GM12878 (cell line): Measurements from ENCODE around the gene ZBTB48. TPM values are rescaled to one million over a fixed set of nuclear protein-coding genes. Genes with fewer than 3 reads are reported as not detected.

Experiments
- ATAC-seq: fragments of 200-7000 bp; cut with Tn5 transposase; 3 replicates; pipeline ENCODE4 v1.9.1; 2020; ENCODE audit warnings: mild to moderate bottlenecking, moderate library complexity
- BruUV-seq: library from RNA; stranded (reverse); fragments of 400-500 nt; replicated peaks from 2 replicates; lab custom pipeline; 2021; lab: Mats Ljungman, UMichigan
- CTCF ChIA-PET: fragments of 300-600 bp; sonication (Branson Sonifier 250); formaldehyde crosslinking; extraction: SDS; loops from one replicate; lab custom pipeline; 2021; ENCODE audit warnings: inconsistent platforms; lab: Yijun Ruan, JAX
- POLR2A ChIA-PET: fragments of 350-600 bp; formaldehyde crosslinking; extraction: SDS; loops from one replicate; lab custom pipeline; 2021; ENCODE audit warnings: inconsistent platforms; lab: Charles Lee
- RAD21 ChIA-PET: fragments of 300-600 bp; sonication (Branson Sonifier 250); formaldehyde crosslinking; loops from one replicate; lab custom pipeline; 2023; ENCODE audit warnings: antibody characterized with exemption; ENCODE audit not compliant: unreplicated experiment; lab: Charles Lee
- SMC1A ChIA-PET: fragments of 300-600 bp; sonication (Branson Sonifier 250); formaldehyde crosslinking; loops from one replicate; lab custom pipeline; 2023; ENCODE audit not compliant: unreplicated experiment, uncharacterized antibody; lab: Charles Lee
- DNase-seq: peaks from one replicate; pipeline ENCODE4 v3.0.0-alpha.2; 2011; ENCODE audit warnings: low read depth, low spot score
- FAIRE-seq: peaks from 3 replicates; lab custom pipeline; 2011; peaks lifted over from hg19 to GRCh38; lab: Jason Lieb, UNC
- H2AFZ ChIP-seq: 2 replicates; pipeline ENCODE4 v1.6.0; 2011; ENCODE audit warnings: low read depth, low read length, control low read depth; ENCODE audit not compliant: control insufficient read depth
- H3K27ac ChIP-seq: 2 replicates; pipeline ENCODE4 v1.5.1; 2011; ENCODE audit warnings: control low read depth; ENCODE audit not compliant: control insufficient read depth, insufficient read depth
- H3K27me3 ChIP-seq, 2 experiments: replicated peaks in 1 of 2; 2 replicates each; pipeline versions ENCODE4 v1.6.0 to v1.6.1; 2011; ENCODE audit warnings: low read length in 1 of 2; ENCODE audit not compliant: control insufficient read depth in 2 of 2, insufficient read depth in 2 of 2
- H3K36me3 ChIP-seq, 2 experiments: 2 replicates each; pipeline ENCODE4 v1.5.1; 2011; ENCODE audit warnings: low read length in 1 of 2; ENCODE audit not compliant: control insufficient read depth in 2 of 2, insufficient read depth in 2 of 2
- H3K4me1 ChIP-seq: 2 replicates; pipeline ENCODE4 v1.6.1; 2011; ENCODE audit warnings: mild to moderate bottlenecking, low read length, moderate library complexity, mixed read lengths; ENCODE audit not compliant: control insufficient read depth, insufficient read depth
- H3K4me2 ChIP-seq: 2 replicates; pipeline ENCODE4 v1.6.0; 2011; ENCODE audit warnings: control low read depth; ENCODE audit not compliant: control insufficient read depth, insufficient read depth
- H3K4me3 ChIP-seq: fragments of 200-600 bp; sonication (generic); 2 replicates; pipeline ENCODE4 v1.5.1; 2016
- H3K79me2 ChIP-seq: 2 replicates; pipeline ENCODE4 v1.6.0; 2011; ENCODE audit warnings: low read length; ENCODE audit not compliant: control insufficient read depth, insufficient read depth
- H3K9ac ChIP-seq: 2 replicates; pipeline ENCODE4 v1.8.0; 2011; ENCODE audit warnings: low read length, control low read depth, mixed read lengths; ENCODE audit not compliant: control insufficient read depth, insufficient read depth
- H3K9me3 ChIP-seq: replicated peaks from 3 replicates; pipeline ENCODE4 v1.5.1; 2011; ENCODE audit warnings: mild to moderate bottlenecking, low read length; ENCODE audit not compliant: control insufficient read depth, insufficient read depth
- H4K20me1 ChIP-seq: 2 replicates; pipeline ENCODE4 v1.6.0; 2011; ENCODE audit not compliant: control insufficient read depth, insufficient read depth
- BCL11A ChIP-seq: IDR thresholded peaks from 2 replicates; pipeline ENCODE4 v1.6.1; 2011; ENCODE audit warnings: low read depth, low read length
- BHLHE40 ChIP-seq, 2 experiments: fragments of 450-650 bp in 1 of 2; IDR thresholded peaks; 2 replicates each; pipeline ENCODE4 v1.6.1; 2011 to 2017; ENCODE audit warnings: low read depth in 2 of 2, borderline replicate concordance in 1 of 2, improper control_type of control experiment in 1 of 2, low read length in 1 of 2, mild to moderate bottlenecking in 1 of 2
- BRCA1 ChIP-seq: IDR thresholded peaks from 2 replicates; pipeline ENCODE4 v1.6.1; 2011; ENCODE audit warnings: low read depth, low read length, improper control_type of control experiment
- CHD1 ChIP-seq: IDR thresholded peaks from 2 replicates; pipeline ENCODE4 v1.6.1; 2012; ENCODE audit warnings: low read depth, low read length, improper control_type of control experiment
- CHD4 ChIP-seq: fragments of 200-600 bp; sonication (generic); IDR thresholded peaks from 2 replicates; pipeline ENCODE4 v1.6.1; 2016; ENCODE audit warnings: mild to moderate bottlenecking
- DPF2 ChIP-seq: fragments of 450-650 bp; IDR thresholded peaks from 2 replicates; pipeline ENCODE4 v1.6.1; 2017; ENCODE audit warnings: mild to moderate bottlenecking
- EP300 ChIP-seq, 2 experiments: fragments of 150-350 bp in 1 of 2; IDR thresholded peaks; 2 replicates each; pipeline ENCODE4 v1.6.1; 2011 to 2012; ENCODE audit warnings: low read depth in 2 of 2, low read length in 2 of 2, borderline replicate concordance in 1 of 2, improper control_type of control experiment in 1 of 2, inconsistent platforms in 1 of 2; ENCODE audit not compliant: control insufficient read depth in 1 of 2
- ESRRA ChIP-seq: IDR thresholded peaks from 2 replicates; pipeline ENCODE4 v1.6.1; 2012; ENCODE audit warnings: mild to moderate bottlenecking, low read length, improper control_type of control experiment
- KAT2A ChIP-seq: conservative IDR thresholded peaks from 2 replicates; pipeline ENCODE4 v1.6.1; 2011; ENCODE audit warnings: low read depth, low read length; ENCODE audit not compliant: control insufficient read depth
- MEF2A ChIP-seq: IDR thresholded peaks from 2 replicates; pipeline ENCODE4 v1.6.1; 2011; ENCODE audit warnings: low read depth, mild to moderate bottlenecking, low read length, moderate library complexity; ENCODE audit not compliant: insufficient read depth
- PAX5 ChIP-seq: IDR thresholded peaks from 2 replicates; pipeline ENCODE4 v1.6.1; 2011; ENCODE audit warnings: low read depth, low read length, borderline replicate concordance
- POLR2AphosphoS5 ChIP-seq: IDR thresholded peaks from 2 replicates; pipeline ENCODE4 v1.6.1; 2011; ENCODE audit warnings: mild to moderate bottlenecking, low read length, inconsistent platforms
- RAD21 ChIP-seq: IDR thresholded peaks from 2 replicates; pipeline ENCODE4 v1.6.1; 2011; ENCODE audit warnings: mild to moderate bottlenecking, low read depth, low read length, moderate library complexity; ENCODE audit not compliant: insufficient read depth
- RFX5 ChIP-seq: IDR thresholded peaks from 2 replicates; pipeline ENCODE4 v1.6.1; 2011; ENCODE audit warnings: low read depth, low read length, improper control_type of control experiment
- YBX1 ChIP-seq: fragments of 450-650 bp; IDR thresholded peaks from 2 replicates; pipeline ENCODE4 v1.6.1; 2016; ENCODE audit warnings: antibody characterized with exemption
- WGBS: methylation state at CpG from one replicate; pipeline ENCODE4 v1.1.6; 2016; ENCODE audit warnings: low lambda C conversion rate; ENCODE audit not compliant: insufficient replicate concordance, insufficient coverage; ENCODE audit errors: missing lambda C conversion rate; 5-methylcytosine and 5-hydroxymethylcytosine counted together
- in situ Hi-C: fragments of 300-500 bp; cut with MboI; formaldehyde crosslinking; loops from 9 replicates; pipeline ENCODE4 v1.14.3; 2018; ENCODE audit warnings: mixed read lengths
- intact Hi-C: fragments of 100-400 bp; cut with micrococcal nuclease; formaldehyde crosslinking; loops from one replicate; pipeline ENCODE4 v1.14.2; 2022; ENCODE audit not compliant: unreplicated experiment
- polyA plus RNA-seq, 11 experiments: library from polyadenylated mRNA; depleted of rRNA in 4 of 11; unstranded in 6 of 11; stranded (reverse) in 5 of 11; fragments of >200 nt; fragmentation: Nextera tagmentation in 4 of 11; fragmentation: Illumina TruSeq in 1 of 11; extraction: Ambion mirVana in 4 of 11; extraction: Trizol in 1 of 11; gene quantifications; 1 replicate in 1 of 11; 2 replicates in 10 of 11; pipeline versions ENCODE4 v1.2.1 to v1.2.3, GENCODE V29; 2011 to 2016; ENCODE audit warnings: inconsistent platforms in 2 of 11, missing spikeins in 2 of 11, low read depth in 1 of 11
- total RNA-seq, 4 experiments: library from RNA; depleted of rRNA in 3 of 4; stranded (reverse); fragments of >200 nt in 3 of 4; fragmentation: Illumina TruSeq in 1 of 4; extraction: Trizol in 1 of 4; gene quantifications; 2 replicates each; pipeline versions ENCODE4 v1.2.1 to v1.2.3, GENCODE V29; 2013 to 2021
- TF ChIP-seq, protein P1 (sequence below): IDR thresholded peaks from 2 replicates; pipeline ENCODE4 v1.6.1; 2012; ENCODE audit warnings: low read depth, low read length, improper control_type of control experiment
- TF ChIP-seq, protein P2 (sequence below): fragments of 450-650 bp; IDR thresholded peaks from 2 replicates; pipeline ENCODE4 v1.6.1; 2018; ENCODE audit warnings: borderline replicate concordance, mild to moderate bottlenecking; ENCODE audit not compliant: partially characterized antibody

ZBTB48 gene
- total and polyA plus RNA-seq, 10 of the 15 experiments (the other 5 are each of a cell fraction or from before 2014, with no cell fraction given): 1.00 to 25.3 (median 16.7) TPM

DNA sequence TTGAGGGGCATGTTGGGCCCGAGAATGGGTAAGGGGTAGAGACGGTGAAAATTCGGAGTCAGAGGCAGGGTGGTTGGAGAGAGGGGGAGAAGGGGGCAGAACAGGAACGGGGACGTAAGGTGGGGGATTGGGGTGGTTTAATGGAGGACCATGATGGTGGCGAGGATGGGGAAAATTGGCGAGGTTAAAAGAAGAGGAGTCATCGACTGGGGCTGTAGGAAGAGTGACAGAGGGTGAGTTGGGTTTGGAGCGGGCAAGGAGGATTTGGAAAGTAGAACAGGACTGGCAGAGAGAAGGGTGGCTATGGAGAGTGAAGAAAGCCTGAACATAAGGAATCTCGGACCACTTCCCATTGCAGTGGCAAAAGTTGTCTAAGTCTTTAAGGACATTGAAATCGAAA lies 10.8 kb upstream of the ZBTB48 start:
- no peak overlapping the region for H3K9ac ChIP-seq
- H3K79me2 ChIP-seq: no peaks in the 10 kb centered on the region
- no peak overlapping the region for H3K27ac ChIP-seq
- POLR2A ChIA-PET: interaction anchor here (0.6 to 0.7 kb wide), 2 partner anchors 121 to 172 kb away, joined by 3 read pairs; no protein-coding TSS in a partner anchor
- DNase-seq: no peak
- H3K27me3 ChIP-seq: peaks cover 0 to 2% of the 10 kb centered on the region in 2 experiments; a peak in 2 of 4 replicates
- no peak overlapping the region for H3K4me2 ChIP-seq
- RAD21 ChIA-PET: no interaction called here
- no peak for ATAC-seq
- in situ Hi-C loops: no loop called here
- CTCF ChIA-PET: interaction anchor here (1.0 kb wide), 1 partner anchor 47 kb away, joined by 3 read pairs; no protein-coding TSS in a partner anchor
- H4K20me1 ChIP-seq: no peaks in the 10 kb centered on the region
- no peak for TF ChIP-seq ESRRA
- TF ChIP-seq BHLHE40 (IDR thresholded peaks at IDR 0.05; ENCODE audit: borderline replicate concordance in 1 of 2, low read depth in 2 of 2, low read length in 1 of 2): no peak
- TF ChIP-seq BCL11A: no peak
- TF ChIP-seq MEF2A: no peak
- TF ChIP-seq CHD4: no peak
- TF ChIP-seq, protein P1, sequence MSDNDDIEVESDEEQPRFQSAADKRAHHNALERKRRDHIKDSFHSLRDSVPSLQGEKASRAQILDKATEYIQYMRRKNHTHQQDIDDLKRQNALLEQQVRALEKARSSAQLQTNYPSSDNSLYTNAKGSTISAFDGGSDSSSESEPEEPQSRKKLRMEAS: no peak
- TF ChIP-seq RFX5: no peak
- TF ChIP-seq POLR2AphosphoS5: no peak
- no peak for TF ChIP-seq RAD21
- TF ChIP-seq KAT2A: no peak
- TF ChIP-seq DPF2: no peak
- TF ChIP-seq EP300 (IDR thresholded peaks at IDR 0.05; ENCODE audit: borderline replicate concordance in 1 of 2, control insufficient read depth in 1 of 2, low read depth in 2 of 2, low read length in 2 of 2): no peak
- TF ChIP-seq, protein P2, sequence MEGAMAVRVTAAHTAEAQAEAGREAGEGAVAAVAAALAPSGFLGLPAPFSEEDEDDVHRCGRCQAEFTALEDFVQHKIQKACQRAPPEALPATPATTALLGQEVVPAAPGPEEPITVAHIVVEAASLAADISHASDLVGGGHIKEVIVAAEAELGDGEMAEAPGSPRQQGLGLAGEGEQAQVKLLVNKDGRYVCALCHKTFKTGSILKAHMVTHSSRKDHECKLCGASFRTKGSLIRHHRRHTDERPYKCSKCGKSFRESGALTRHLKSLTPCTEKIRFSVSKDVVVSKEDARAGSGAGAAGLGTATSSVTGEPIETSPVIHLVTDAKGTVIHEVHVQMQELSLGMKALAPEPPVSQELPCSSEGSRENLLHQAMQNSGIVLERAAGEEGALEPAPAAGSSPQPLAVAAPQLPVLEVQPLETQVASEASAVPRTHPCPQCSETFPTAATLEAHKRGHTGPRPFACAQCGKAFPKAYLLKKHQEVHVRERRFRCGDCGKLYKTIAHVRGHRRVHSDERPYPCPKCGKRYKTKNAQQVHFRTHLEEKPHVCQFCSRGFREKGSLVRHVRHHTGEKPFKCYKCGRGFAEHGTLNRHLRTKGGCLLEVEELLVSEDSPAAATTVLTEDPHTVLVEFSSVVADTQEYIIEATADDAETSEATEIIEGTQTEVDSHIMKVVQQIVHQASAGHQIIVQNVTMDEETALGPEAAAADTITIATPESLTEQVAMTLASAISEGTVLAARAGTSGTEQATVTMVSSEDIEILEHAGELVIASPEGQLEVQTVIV: no peak
- TF ChIP-seq CHD1: no peak
- no peak for TF ChIP-seq PAX5
- no peak for TF ChIP-seq BRCA1
- TF ChIP-seq YBX1: no peak
- no peaks in the 10 kb centered on the region for H3K4me1 ChIP-seq
- H3K9me3 ChIP-seq: no peaks in the 10 kb centered on the region; the same call in 1 of the 3 replicates
- no peak overlapping the region for H2AFZ ChIP-seq
- no peak for FAIRE-seq
- no peak overlapping the region for H3K4me3 ChIP-seq
- SMC1A ChIA-PET: no interaction called here
- intact Hi-C loops: no loop called here
- no peaks in the 10 kb centered on the region for H3K36me3 ChIP-seq
- WGBS: 48% methylated on average over 8 of the region's 11 CpGs
- BruUV-seq: no TSS peak
